ENCODE results near the gene SCYL3. TPM values are rescaled to one million over a fixed set of nuclear protein-coding genes. Genes with fewer than 3 reads are reported as not detected.

SCYL3 gene
- polyA plus RNA-seq, 1 of the 3 experiments (the other 2 are of a cell fraction) = 5.9 TPM

DNA sequence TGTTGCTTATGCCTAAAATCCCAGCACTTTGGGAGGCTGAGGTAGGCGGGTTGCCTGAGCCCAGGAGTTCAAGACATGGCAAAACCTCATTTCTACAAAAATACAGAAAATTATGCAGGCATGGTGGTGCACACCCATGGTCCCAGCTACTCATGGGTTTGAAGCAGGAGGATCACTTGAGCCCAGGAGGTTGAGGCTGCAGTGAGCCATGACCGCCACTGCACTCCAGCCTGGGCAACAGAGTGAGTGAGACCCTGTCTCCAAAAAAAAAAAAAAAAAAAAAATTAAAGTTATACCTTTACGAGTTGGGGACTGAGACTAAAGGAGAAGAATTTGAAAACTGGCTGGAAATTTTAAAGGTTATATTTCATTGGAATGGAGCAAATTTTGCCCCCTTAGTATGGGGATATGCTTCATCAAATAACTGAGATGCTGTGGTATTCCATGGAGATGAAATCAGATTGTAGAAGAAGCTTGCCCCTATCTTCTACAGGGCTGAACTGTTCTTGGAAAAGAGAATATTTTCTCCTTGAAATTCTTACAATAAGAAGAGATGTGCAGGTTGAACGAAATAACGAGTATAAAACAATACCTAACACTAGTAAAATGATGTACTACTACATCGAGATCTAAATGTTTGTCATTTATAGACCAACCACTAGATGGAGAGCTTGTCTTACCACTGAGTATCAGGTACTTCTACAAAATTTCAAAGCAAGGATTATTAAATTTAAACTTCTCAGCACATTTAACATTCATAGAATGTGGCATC lies 34.9 kb upstream of the SCYL3 start:
- ChIA-PET CTCF (interaction anchor here (0.6 to 2.4 kb wide), 34 partner anchors 10 to 1001 kb away, joined by 3 to 16 read pairs (median 3); partner anchors contain the start of genes KIFAP3 and SCYL3), POLR2A (no interaction called here)
- Histone ChIP-seq H2AFZ (ENCODE audit: low read depth) (no peak overlapping the region), H3K36me3 (replicated peaks in 1 of 2; ENCODE audit: control insufficient read depth in 1 of 2, insufficient read depth in 2 of 2, low read length in 1 of 2) (no peaks in the 10 kb centered on the region), H4K20me1 (ENCODE audit: insufficient read depth) (no peaks in the 10 kb centered on the region), H3K9me3 (no peaks in the 10 kb centered on the region), H3K4me3 (ENCODE audit: low read depth in 2 of 2, low read length in 1 of 2) (no peak overlapping the region), H3K9ac (no peak overlapping the region), H3K27me3 (ENCODE audit: insufficient read depth) (no peaks in the 10 kb centered on the region), H3K4me1 (ENCODE audit: control insufficient read depth in 1 of 2, insufficient read depth in 2 of 2, low read depth in 1 of 2, low read length in 1 of 2) (peaks cover 5 to 12% of the 10 kb centered on the region in 2 experiments; a peak in 2 of 4 replicates), H3K79me2 (ENCODE audit: insufficient read depth) (no peaks in the 10 kb centered on the region), H3K4me2 (no peak overlapping the region), H3K27ac (ENCODE audit: low read depth in 2 of 2, low read length in 1 of 2) (no peak overlapping the region), H3F3A (replicated peaks; ENCODE audit: insufficient read depth) (peaks cover 25% of the 10 kb centered on the region), H3K9me2 (no peaks in the 10 kb centered on the region)
- peak; percentile 49; the same call in 1 of the 2 replicates for TF ChIP-seq SMC3 (IDR thresholded peaks at IDR 0.05; ENCODE audit: low read depth, low read length)
- TF ChIP-seq RXRA (IDR thresholded peaks at IDR 0.05; ENCODE audit: borderline replicate concordance, low read depth) = no peak
- no peak for TF ChIP-seq NFIC (IDR thresholded peaks at IDR 0.05; ENCODE audit: borderline replicate concordance)
- no peak for TF ChIP-seq FOXJ3 (CRISPR knock-in tag; IDR thresholded peaks at IDR 0.05)
- TF ChIP-seq, protein P1, sequence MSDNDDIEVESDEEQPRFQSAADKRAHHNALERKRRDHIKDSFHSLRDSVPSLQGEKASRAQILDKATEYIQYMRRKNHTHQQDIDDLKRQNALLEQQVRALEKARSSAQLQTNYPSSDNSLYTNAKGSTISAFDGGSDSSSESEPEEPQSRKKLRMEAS (IDR thresholded peaks at IDR 0.05; ENCODE audit: low read depth) = no peak
- TF ChIP-seq, protein P2, sequence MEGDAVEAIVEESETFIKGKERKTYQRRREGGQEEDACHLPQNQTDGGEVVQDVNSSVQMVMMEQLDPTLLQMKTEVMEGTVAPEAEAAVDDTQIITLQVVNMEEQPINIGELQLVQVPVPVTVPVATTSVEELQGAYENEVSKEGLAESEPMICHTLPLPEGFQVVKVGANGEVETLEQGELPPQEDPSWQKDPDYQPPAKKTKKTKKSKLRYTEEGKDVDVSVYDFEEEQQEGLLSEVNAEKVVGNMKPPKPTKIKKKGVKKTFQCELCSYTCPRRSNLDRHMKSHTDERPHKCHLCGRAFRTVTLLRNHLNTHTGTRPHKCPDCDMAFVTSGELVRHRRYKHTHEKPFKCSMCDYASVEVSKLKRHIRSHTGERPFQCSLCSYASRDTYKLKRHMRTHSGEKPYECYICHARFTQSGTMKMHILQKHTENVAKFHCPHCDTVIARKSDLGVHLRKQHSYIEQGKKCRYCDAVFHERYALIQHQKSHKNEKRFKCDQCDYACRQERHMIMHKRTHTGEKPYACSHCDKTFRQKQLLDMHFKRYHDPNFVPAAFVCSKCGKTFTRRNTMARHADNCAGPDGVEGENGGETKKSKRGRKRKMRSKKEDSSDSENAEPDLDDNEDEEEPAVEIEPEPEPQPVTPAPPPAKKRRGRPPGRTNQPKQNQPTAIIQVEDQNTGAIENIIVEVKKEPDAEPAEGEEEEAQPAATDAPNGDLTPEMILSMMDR (IDR thresholded peaks at IDR 0.05) = peak; percentile 85
- no peak for TF ChIP-seq TCF12 (IDR thresholded peaks at IDR 0.05)
- TF ChIP-seq JUND (IDR thresholded peaks at IDR 0.05) = no peak
- TF ChIP-seq, protein P3, sequence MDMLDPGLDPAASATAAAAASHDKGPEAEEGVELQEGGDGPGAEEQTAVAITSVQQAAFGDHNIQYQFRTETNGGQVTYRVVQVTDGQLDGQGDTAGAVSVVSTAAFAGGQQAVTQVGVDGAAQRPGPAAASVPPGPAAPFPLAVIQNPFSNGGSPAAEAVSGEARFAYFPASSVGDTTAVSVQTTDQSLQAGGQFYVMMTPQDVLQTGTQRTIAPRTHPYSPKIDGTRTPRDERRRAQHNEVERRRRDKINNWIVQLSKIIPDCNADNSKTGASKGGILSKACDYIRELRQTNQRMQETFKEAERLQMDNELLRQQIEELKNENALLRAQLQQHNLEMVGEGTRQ (IDR thresholded peaks at IDR 0.05; ENCODE audit: borderline replicate concordance, low read depth, low read length) = no peak
- TF ChIP-seq TAF1 (IDR thresholded peaks at IDR 0.05; ENCODE audit: borderline replicate concordance, low read depth, low read length) = no peak
- TF ChIP-seq EZH2phosphoT487 (IDR thresholded peaks at IDR 0.05; ENCODE audit: borderline replicate concordance, low read depth) = no peak
- TF ChIP-seq RAD21 (IDR thresholded peaks at IDR 0.05; ENCODE audit: low read length) = peak; percentile 93
- TF ChIP-seq EP300 (IDR thresholded peaks at IDR 0.05; ENCODE audit: borderline replicate concordance in 1 of 2, low read depth in 1 of 2, low read length in 1 of 2) = no peak
- no peak for TF ChIP-seq FOXM1 (IDR thresholded peaks at IDR 0.05; ENCODE audit: low read depth)
- no peak for TF ChIP-seq CHD2 (IDR thresholded peaks at IDR 0.05; ENCODE audit: low read length, partially characterized antibody)
- TF ChIP-seq, protein P4, sequence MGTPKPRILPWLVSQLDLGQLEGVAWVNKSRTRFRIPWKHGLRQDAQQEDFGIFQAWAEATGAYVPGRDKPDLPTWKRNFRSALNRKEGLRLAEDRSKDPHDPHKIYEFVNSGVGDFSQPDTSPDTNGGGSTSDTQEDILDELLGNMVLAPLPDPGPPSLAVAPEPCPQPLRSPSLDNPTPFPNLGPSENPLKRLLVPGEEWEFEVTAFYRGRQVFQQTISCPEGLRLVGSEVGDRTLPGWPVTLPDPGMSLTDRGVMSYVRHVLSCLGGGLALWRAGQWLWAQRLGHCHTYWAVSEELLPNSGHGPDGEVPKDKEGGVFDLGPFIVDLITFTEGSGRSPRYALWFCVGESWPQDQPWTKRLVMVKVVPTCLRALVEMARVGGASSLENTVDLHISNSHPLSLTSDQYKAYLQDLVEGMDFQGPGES (IDR thresholded peaks at IDR 0.05; ENCODE audit: low read depth, low read length) = no peak
- no peak for TF ChIP-seq YY1 (IDR thresholded peaks at IDR 0.05; ENCODE audit: low read depth)
- no peak for TF ChIP-seq GATA2 (CRISPR knock-in tag; IDR thresholded peaks at IDR 0.05)
- WGBS (ENCODE audit: low lambda C conversion rate) = 42% methylated on average over 6 of the region's 6 CpGs
- DNase-seq = peak; percentile 28

Measured in SK-N-SH (cell line).